H9 (cell line): ENCODE data around the gene PLD1. TPM values are rescaled to one million over a fixed set of nuclear protein-coding genes. Genes with fewer than 3 reads are reported as not detected.

Experiments used
- DNase-seq: peaks from one replicate; pipeline ENCODE4 v3.0.0-alpha.2; 2017
- H2AFZ ChIP-seq: one replicate; pipeline ENCODE4 v1.6.1; 2013; ENCODE audit warnings: mild to moderate bottlenecking, low read length, control low read depth, moderate library complexity
- H2AK5ac ChIP-seq: 2 replicates; pipeline ENCODE4 v1.6.1; 2013; ENCODE audit warnings: low read length, control low read depth, mixed read lengths; ENCODE audit not compliant: insufficient read length
- H2BK120ac ChIP-seq: one replicate; pipeline ENCODE4 v1.6.1; 2013; ENCODE audit warnings: low read depth, mild to moderate bottlenecking, low read length, control low read depth, inconsistent platforms; ENCODE audit not compliant: poor library complexity, severe bottlenecking
- H2BK12ac ChIP-seq: 2 replicates; pipeline ENCODE4 v1.6.1; 2013; ENCODE audit warnings: low read length, control low read depth, mixed read lengths, low read depth; ENCODE audit not compliant: insufficient read length
- H2BK15ac ChIP-seq: 2 replicates; pipeline ENCODE4 v1.6.1; 2013; ENCODE audit warnings: low read depth, low read length, control low read depth
- H2BK20ac ChIP-seq: one replicate; pipeline ENCODE4 v1.6.1; 2013; ENCODE audit warnings: low read depth, mild to moderate bottlenecking, low read length, control low read depth, inconsistent platforms; ENCODE audit not compliant: poor library complexity, severe bottlenecking
- H2BK5ac ChIP-seq: 2 replicates; pipeline ENCODE4 v1.6.1; 2013; ENCODE audit warnings: low read length, control low read depth, mixed read lengths; ENCODE audit not compliant: insufficient read length
- H3K14ac ChIP-seq: 2 replicates; pipeline ENCODE4 v1.6.1; 2013; ENCODE audit warnings: low read length, control low read depth; ENCODE audit not compliant: insufficient read depth
- H3K18ac ChIP-seq: 2 replicates; pipeline ENCODE4 v1.6.1; 2013; ENCODE audit warnings: low read depth, mild to moderate bottlenecking, mixed read lengths, low read length, control low read depth; ENCODE audit not compliant: insufficient read length
- H3K23ac ChIP-seq: 2 replicates; pipeline ENCODE4 v1.6.1; 2013; ENCODE audit warnings: low read length, control low read depth, mixed read lengths, low read depth; ENCODE audit not compliant: insufficient read length
- H3K23me2 ChIP-seq: 2 replicates; pipeline ENCODE4 v1.6.1; 2013; ENCODE audit warnings: low read depth, mild to moderate bottlenecking, mixed read lengths, low read length, control low read depth; ENCODE audit not compliant: insufficient read length, poor library complexity, severe bottlenecking
- H3K27ac ChIP-seq: 2 replicates; pipeline ENCODE4 v1.5.1; 2013; ENCODE audit warnings: low read length, control low read depth, mixed read lengths, low read depth; ENCODE audit not compliant: insufficient read length
- H3K27me3 ChIP-seq: 2 replicates; pipeline ENCODE4 v1.6.1; 2013; ENCODE audit warnings: low read length, control low read depth, inconsistent platforms; ENCODE audit not compliant: insufficient read depth
- H3K4ac ChIP-seq: 2 replicates; pipeline ENCODE4 v1.6.1; 2013; ENCODE audit warnings: low read depth, mild to moderate bottlenecking, control low read depth, inconsistent platforms, low read length, moderate library complexity
- H3K4me1 ChIP-seq: 2 replicates; pipeline ENCODE4 v1.6.1; 2013; ENCODE audit warnings: low read length, control low read depth, inconsistent platforms; ENCODE audit not compliant: insufficient read depth
- H3K4me2 ChIP-seq: 2 replicates; pipeline ENCODE4 v1.6.1; 2013; ENCODE audit warnings: low read length, control low read depth, mixed read lengths; ENCODE audit not compliant: insufficient read length, insufficient read depth
- H3K56ac ChIP-seq: 2 replicates; pipeline ENCODE4 v1.6.1; 2013; ENCODE audit warnings: low read depth, mild to moderate bottlenecking, mixed read lengths, low read length, control low read depth; ENCODE audit not compliant: insufficient read length
- H3K79me1 ChIP-seq: 2 replicates; pipeline ENCODE4 v1.6.1; 2013; ENCODE audit warnings: low read depth, mild to moderate bottlenecking, moderate library complexity, low read length, control low read depth, inconsistent platforms; ENCODE audit not compliant: insufficient read depth, poor library complexity, severe bottlenecking
- H3K79me2 ChIP-seq: 2 replicates; pipeline ENCODE4 v1.6.1; 2013; ENCODE audit warnings: low read length, control low read depth, inconsistent platforms; ENCODE audit not compliant: insufficient read depth
- H3K9ac ChIP-seq: 2 replicates; pipeline ENCODE4 v1.6.1; 2013; ENCODE audit warnings: low read length, control low read depth, mixed read lengths; ENCODE audit not compliant: insufficient read length; ENCODE audit errors: extremely low read depth
- H3K9me3 ChIP-seq: one replicate; pipeline ENCODE4 v1.6.1; 2013; ENCODE audit warnings: low read depth, low read length, inconsistent platforms; ENCODE audit not compliant: control insufficient read depth
- H3T11ph ChIP-seq: one replicate; pipeline ENCODE4 v1.6.1; 2013; ENCODE audit warnings: mild to moderate bottlenecking, low read length, control low read depth, inconsistent platforms
- H4K20me1 ChIP-seq: one replicate; pipeline ENCODE4 v1.6.1; 2013; ENCODE audit not compliant: control insufficient read depth, insufficient read length, insufficient read depth
- H4K5ac ChIP-seq: 2 replicates; pipeline ENCODE4 v1.6.1; 2013; ENCODE audit warnings: low read depth, mild to moderate bottlenecking, mixed read lengths, low read length, control low read depth; ENCODE audit not compliant: insufficient read length
- H4K8ac ChIP-seq: replicated peaks from 2 replicates; pipeline ENCODE4 v1.6.1; 2013; ENCODE audit warnings: low read length, control low read depth, mixed read lengths, low read depth; ENCODE audit not compliant: insufficient read length
- H4K91ac ChIP-seq: 2 replicates; pipeline ENCODE4 v1.6.1; 2013; ENCODE audit warnings: low read depth, mild to moderate bottlenecking, moderate library complexity, mixed read lengths, low read length, control low read depth; ENCODE audit not compliant: insufficient read length
- H3K27ac Mint-ChIP-seq, 3 experiments: 2 replicates in 2 of 3; 3 replicates in 1 of 3; pipeline ENCODE4 v1.8.0; 2020 to 2021; ENCODE audit warnings: mixed read lengths in 3 of 3, mild to moderate bottlenecking in 1 of 3, moderate library complexity in 1 of 3
- H3K27me3 Mint-ChIP-seq: 2 replicates; pipeline ENCODE4 v1.8.0; 2021; ENCODE audit warnings: low read depth, mild to moderate bottlenecking, moderate library complexity, mixed read lengths
- H3K36me3 Mint-ChIP-seq, 3 experiments: 2 replicates in 2 of 3; 3 replicates in 1 of 3; pipeline ENCODE4 v1.8.0; 2020 to 2021; ENCODE audit warnings: low read depth in 3 of 3, mixed read lengths in 3 of 3; ENCODE audit not compliant: insufficient read depth in 1 of 3
- H3K4me1 Mint-ChIP-seq, 2 experiments: 2 replicates each; pipeline ENCODE4 v1.8.0; 2020; ENCODE audit warnings: mixed read lengths in 2 of 2
- H3K4me3 Mint-ChIP-seq, 2 experiments: 2 replicates in 1 of 2; 3 replicates in 1 of 2; pipeline ENCODE4 v1.8.0; 2020 to 2021; ENCODE audit warnings: mild to moderate bottlenecking in 2 of 2, mixed read lengths in 2 of 2, moderate library complexity in 1 of 2
- H3K9me3 Mint-ChIP-seq, 2 experiments: 2 replicates in 1 of 2; 3 replicates in 1 of 2; pipeline ENCODE4 v1.8.0; 2020; ENCODE audit warnings: mild to moderate bottlenecking in 2 of 2, mixed read lengths in 2 of 2, moderate library complexity in 1 of 2
- WGBS: extraction: QIAGEN DNeasy Blood & Tissue Kit; methylation state at CpG from one replicate; pipeline ENCODE4 v1.1.7; 2013; ENCODE audit warnings: missing lambda C conversion rate, low lambda C conversion rate, mixed read lengths; ENCODE audit not compliant: insufficient read length; ENCODE audit errors: extremely low coverage; 5-methylcytosine and 5-hydroxymethylcytosine counted together
- total RNA-seq: library from RNA; stranded (reverse); gene quantifications from 2 replicates; pipeline ENCODE4 v1.2.1, GENCODE V29; 2021
- TF ChIP-seq, protein P1 (sequence below): fragments of 200-600 bp; sonication (generic); conservative IDR thresholded peaks from 3 replicates; pipeline ENCODE4 v1.8.0; 2021; ENCODE audit warnings: antibody characterized with exemption, mild to moderate bottlenecking

PLD1 gene
- total RNA-seq, 1 experiment from 2014 or later, result 1.8 TPM

DNA sequence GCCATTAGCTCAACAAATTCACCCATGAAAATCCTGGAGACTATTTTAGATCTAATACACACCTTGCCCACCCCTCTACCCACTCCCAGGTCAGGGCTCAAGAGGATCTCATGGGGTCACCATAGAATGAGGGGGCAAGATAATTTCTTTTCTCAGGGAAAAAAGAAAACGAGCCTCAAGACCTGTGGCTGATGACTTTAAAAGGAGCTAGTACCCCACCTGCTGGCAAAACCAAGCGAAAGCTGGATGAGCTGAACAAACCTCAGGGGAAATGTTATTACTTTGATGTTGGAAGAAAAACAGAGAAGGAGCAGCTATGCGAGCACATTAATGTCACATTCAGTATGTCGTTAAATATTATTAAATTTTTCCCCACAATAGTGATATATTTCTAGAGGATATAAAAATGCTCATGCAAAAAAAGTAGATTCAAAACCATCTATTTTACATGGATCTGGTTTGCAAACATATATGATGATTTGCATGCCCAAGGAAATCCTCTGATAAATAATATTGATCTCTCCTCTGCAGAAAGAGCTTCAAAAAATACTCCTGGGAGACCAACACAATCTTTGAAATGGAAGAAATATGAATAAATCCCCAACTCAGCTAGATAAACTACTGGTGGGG lies 37.7 kb downstream of the PLD1 start:
- no peak overlapping the region for H3K56ac ChIP-seq
- no peak overlapping the region for H3K18ac ChIP-seq
- no peaks in the 10 kb centered on the region for H3K27me3 ChIP-seq
- H4K20me1 ChIP-seq, result no peaks in the 10 kb centered on the region
- peaks cover 15% of the 10 kb centered on the region in 2 experiments for H3K4me1 Mint-ChIP-seq
- H3K23ac ChIP-seq, result no peak overlapping the region
- H4K8ac ChIP-seq, result no peak overlapping the region
- no peaks in the 10 kb centered on the region for H3K79me2 ChIP-seq
- no peak overlapping the region for H3K9ac ChIP-seq
- no peak overlapping the region for H3K4ac ChIP-seq
- H3K9me3 Mint-ChIP-seq, result no peaks in the 10 kb centered on the region
- no peak overlapping the region for H4K91ac ChIP-seq
- H2BK120ac ChIP-seq, result no peak overlapping the region
- H2BK5ac ChIP-seq, result no peak overlapping the region
- peak; percentile 52 for DNase-seq
- H2AK5ac ChIP-seq, result no peak overlapping the region
- no peaks in the 10 kb centered on the region for H3K79me1 ChIP-seq
- no peak overlapping the region for H2BK20ac ChIP-seq
- no peak overlapping the region for H3K4me3 Mint-ChIP-seq
- no peaks in the 10 kb centered on the region for H3K23me2 ChIP-seq
- WGBS, result no CpG with 5 or more reads among the region's 4 CpGs
- H3K4me1 ChIP-seq, result no peaks in the 10 kb centered on the region
- no peak overlapping the region for H2BK12ac ChIP-seq
- H3K27ac Mint-ChIP-seq, result no peak overlapping the region
- H3K4me2 ChIP-seq, result no peak overlapping the region
- no peaks in the 10 kb centered on the region for H3K9me3 ChIP-seq
- no peak overlapping the region for H3T11ph ChIP-seq
- H3K36me3 Mint-ChIP-seq, result no peaks in the 10 kb centered on the region
- H3K27ac ChIP-seq, result no peak overlapping the region
- H2AFZ ChIP-seq, result no peak overlapping the region
- H4K5ac ChIP-seq, result no peak overlapping the region
- no peak overlapping the region for H2BK15ac ChIP-seq
- H3K27me3 Mint-ChIP-seq, result no peaks in the 10 kb centered on the region
- H3K14ac ChIP-seq, result no peak overlapping the region
- TF ChIP-seq, protein P1, sequence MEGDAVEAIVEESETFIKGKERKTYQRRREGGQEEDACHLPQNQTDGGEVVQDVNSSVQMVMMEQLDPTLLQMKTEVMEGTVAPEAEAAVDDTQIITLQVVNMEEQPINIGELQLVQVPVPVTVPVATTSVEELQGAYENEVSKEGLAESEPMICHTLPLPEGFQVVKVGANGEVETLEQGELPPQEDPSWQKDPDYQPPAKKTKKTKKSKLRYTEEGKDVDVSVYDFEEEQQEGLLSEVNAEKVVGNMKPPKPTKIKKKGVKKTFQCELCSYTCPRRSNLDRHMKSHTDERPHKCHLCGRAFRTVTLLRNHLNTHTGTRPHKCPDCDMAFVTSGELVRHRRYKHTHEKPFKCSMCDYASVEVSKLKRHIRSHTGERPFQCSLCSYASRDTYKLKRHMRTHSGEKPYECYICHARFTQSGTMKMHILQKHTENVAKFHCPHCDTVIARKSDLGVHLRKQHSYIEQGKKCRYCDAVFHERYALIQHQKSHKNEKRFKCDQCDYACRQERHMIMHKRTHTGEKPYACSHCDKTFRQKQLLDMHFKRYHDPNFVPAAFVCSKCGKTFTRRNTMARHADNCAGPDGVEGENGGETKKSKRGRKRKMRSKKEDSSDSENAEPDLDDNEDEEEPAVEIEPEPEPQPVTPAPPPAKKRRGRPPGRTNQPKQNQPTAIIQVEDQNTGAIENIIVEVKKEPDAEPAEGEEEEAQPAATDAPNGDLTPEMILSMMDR, result peak; percentile 81
